Inferior parietal cortex (tissue), 1 donor: ENCODE measurements around the gene EBLN1.

ENCODE experiments used
- DNase-seq: peaks from one replicate; pipeline ENCODE4 v3.0.0-alpha.2; 2016; ENCODE audit errors: extremely low spot score

Gene EBLN1

GRCh38 chr10:22217842-22218241 lies at the start of gene EBLN1:
Gene EBLN1 (minus strand): TSS chr10:22218015. CDS start chr10:22209983, 8,032 bp downstream.
- no peak for DNase-seq

GRCh38 chr10:22265839-22266537 lies 48.2 kb upstream of the EBLN1 start:
- no peak for DNase-seq

GRCh38 chr10:22263106-22263505 lies 45.3 kb upstream of the EBLN1 start:
- DNase-seq: no peak

- DNase-seq: no peak
Measured at GRCh38 chr10:22259280-22259679, 41.5 kb upstream of the EBLN1 start.

GRCh38 chr10:22258471-22258870 lies 40.7 kb upstream of the EBLN1 start:
- DNase-seq: peak; percentile 21

GRCh38 chr10:22253580-22253882 lies 35.7 kb upstream of the EBLN1 start:
- no peak for DNase-seq

GRCh38 chr10:22252801-22253579 lies 35.2 kb upstream of the EBLN1 start:
- peak; percentile 44 for DNase-seq

GRCh38 chr10:22252224-22252800 lies 34.5 kb upstream of the EBLN1 start:
- peak; percentile 52 for DNase-seq

GRCh38 chr10:22251751-22252223 lies 34.0 kb upstream of the EBLN1 start:
- DNase-seq: peak; percentile 81

GRCh38 chr10:22250897-22251660 lies 33.3 kb upstream of the EBLN1 start:
- peak; percentile 47 for DNase-seq

GRCh38 chr10:22247636-22248035 lies 29.8 kb upstream of the EBLN1 start:
- no peak for DNase-seq

GRCh38 chr10:22246680-22247391 lies 29.0 kb upstream of the EBLN1 start:
- DNase-seq: no peak

GRCh38 chr10:22245567-22245966 lies 27.8 kb upstream of the EBLN1 start:
- no peak for DNase-seq

- no peak for DNase-seq
Measured at GRCh38 chr10:22244855-22245254, 27.0 kb upstream of the EBLN1 start.

- DNase-seq: no peak
Measured at GRCh38 chr10:22244001-22244400, 26.2 kb upstream of the EBLN1 start.

- no peak for DNase-seq
Measured at GRCh38 chr10:22243321-22243720, 25.5 kb upstream of the EBLN1 start.

- DNase-seq: no peak
Measured at GRCh38 chr10:22231260-22231659, 13.4 kb upstream of the EBLN1 start.

GRCh38 chr10:22230158-22230833 lies 12.5 kb upstream of the EBLN1 start:
- peak; percentile 78 for DNase-seq

GRCh38 chr10:22229802-22230157 lies 12.0 kb upstream of the EBLN1 start:
- DNase-seq: peak; percentile 59

GRCh38 chr10:22228943-22229801 lies 11.4 kb upstream of the EBLN1 start:
- peak; percentile 95 for DNase-seq
